Vagina (tissue), 2 donors: ENCODE measurements around the gene CRMP1.

Experiments used
- POLR2AphosphoS5 ChIP-seq, 2 donors: sonication (generic); formaldehyde crosslinking; IDR thresholded peaks; one replicate each; pipeline ENCODE4 v1.9.0; 2017; ENCODE audit warnings: antibody characterized with exemption in 2 of 2, mild to moderate bottlenecking in 2 of 2, low read depth in 1 of 2; ENCODE audit not compliant: insufficient read depth in 1 of 2
- TF ChIP-seq, protein P1 (sequence below), 3 experiments: fragments of 450-650 bp in 2 of 3; fragments of 200-600 bp in 1 of 3; sonication (generic) in 1 of 3; IDR thresholded peaks; one replicate each; pipeline ENCODE4 v1.5.1; 2017 to 2019; ENCODE audit warnings: antibody characterized with exemption in 3 of 3, mild to moderate bottlenecking in 2 of 3, moderate library complexity in 2 of 3

DNA sequence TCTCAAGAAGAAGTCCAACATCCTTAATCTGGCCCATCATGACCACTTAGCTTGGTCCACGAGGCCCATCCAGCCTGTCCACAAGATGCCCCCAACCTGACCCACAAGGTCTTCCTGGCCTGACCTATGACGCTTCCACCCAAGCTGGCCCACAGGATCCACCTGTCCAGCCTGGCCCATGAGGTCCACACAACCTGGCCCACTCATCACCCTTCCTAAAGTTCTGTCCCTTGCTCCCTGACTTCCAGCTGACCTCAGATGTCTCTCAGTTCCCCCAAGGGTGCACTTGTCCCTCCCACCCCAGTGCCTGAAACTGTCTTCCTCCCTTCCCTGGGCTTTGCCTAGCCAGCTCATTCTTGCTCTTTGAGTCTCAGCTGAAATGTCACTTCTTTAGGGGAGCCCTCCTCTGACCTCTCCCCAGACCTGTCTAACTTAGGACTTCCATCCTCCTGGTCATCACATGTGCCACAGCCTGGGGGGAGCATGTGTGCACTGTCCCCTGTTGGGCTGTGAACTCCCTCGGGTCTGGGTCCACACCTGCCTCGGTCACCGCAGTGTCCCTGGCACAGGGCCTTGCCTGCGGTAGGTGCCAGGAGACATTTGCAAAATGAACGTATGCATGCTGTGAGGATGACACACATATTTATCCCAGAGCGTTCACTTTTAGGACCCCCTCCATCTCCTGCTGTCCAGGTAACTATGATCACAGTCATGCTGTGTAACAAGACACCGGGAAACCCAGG lies 120.2 kb downstream of the CRMP1 start:
- TF ChIP-seq POLR2AphosphoS5 (IDR thresholded peaks at IDR 0.05; ENCODE audit: insufficient read depth in 1 of 2, low read depth in 1 of 2), result no peak
- TF ChIP-seq, protein P1, sequence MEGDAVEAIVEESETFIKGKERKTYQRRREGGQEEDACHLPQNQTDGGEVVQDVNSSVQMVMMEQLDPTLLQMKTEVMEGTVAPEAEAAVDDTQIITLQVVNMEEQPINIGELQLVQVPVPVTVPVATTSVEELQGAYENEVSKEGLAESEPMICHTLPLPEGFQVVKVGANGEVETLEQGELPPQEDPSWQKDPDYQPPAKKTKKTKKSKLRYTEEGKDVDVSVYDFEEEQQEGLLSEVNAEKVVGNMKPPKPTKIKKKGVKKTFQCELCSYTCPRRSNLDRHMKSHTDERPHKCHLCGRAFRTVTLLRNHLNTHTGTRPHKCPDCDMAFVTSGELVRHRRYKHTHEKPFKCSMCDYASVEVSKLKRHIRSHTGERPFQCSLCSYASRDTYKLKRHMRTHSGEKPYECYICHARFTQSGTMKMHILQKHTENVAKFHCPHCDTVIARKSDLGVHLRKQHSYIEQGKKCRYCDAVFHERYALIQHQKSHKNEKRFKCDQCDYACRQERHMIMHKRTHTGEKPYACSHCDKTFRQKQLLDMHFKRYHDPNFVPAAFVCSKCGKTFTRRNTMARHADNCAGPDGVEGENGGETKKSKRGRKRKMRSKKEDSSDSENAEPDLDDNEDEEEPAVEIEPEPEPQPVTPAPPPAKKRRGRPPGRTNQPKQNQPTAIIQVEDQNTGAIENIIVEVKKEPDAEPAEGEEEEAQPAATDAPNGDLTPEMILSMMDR (IDR thresholded peaks at IDR 0.05), result no peak
